ENCODE results near the gene BIRC6.
A peak's percentile ranks its signal among the peaks of the same experiment; 100 is the strongest.
"Not testable (repeated sequence)": the region's sequence is repeated elsewhere in the genome, so short reads cannot be mapped to it uniquely, and the experiment has no call there.

BIRC6 gene

GRCh38 chr2:32356681-32357317 is at the start of gene BIRC6:
BIRC6 (plus strand) TSS chr2:32357023; CDS start chr2:32357162, 139 bp downstream.
- peak; percentile 78 for DNase-seq

GRCh38 chr2:32310577-32310976 is 46.2 kb upstream of the BIRC6 start:
- DNase-seq, result no peak

- no peak for DNase-seq
Measured at GRCh38 chr2:32314886-32315285, 41.9 kb upstream of the BIRC6 start.

GRCh38 chr2:32328679-32329078 is 28.1 kb upstream of the BIRC6 start:
- not testable (repeated sequence) for DNase-seq

- not testable (repeated sequence) for DNase-seq
Measured at GRCh38 chr2:32329180-32329980, 27.4 kb upstream of the BIRC6 start.

- DNase-seq, result no peak
Measured at GRCh38 chr2:32330136-32330535, 26.7 kb upstream of the BIRC6 start.

- no peak for DNase-seq
Measured at GRCh38 chr2:32342801-32343200, 14.0 kb upstream of the BIRC6 start.

- not testable (repeated sequence) for DNase-seq
Measured at GRCh38 chr2:32350797-32351196, 6.0 kb upstream of the BIRC6 start.

- peak; percentile 36 for DNase-seq
Measured at GRCh38 chr2:32355976-32356680, 695 bp upstream of the BIRC6 start.

GRCh38 chr2:32357318-32358110 is 691 bp downstream of the BIRC6 start:
- DNase-seq, result no peak

- DNase-seq, result no peak
Measured at GRCh38 chr2:32358111-32358482, 1.3 kb downstream of the BIRC6 start.

- DNase-seq, result no peak
Measured at GRCh38 chr2:32360416-32360815, 3.6 kb downstream of the BIRC6 start.

GRCh38 chr2:32362997-32363396 is 6.2 kb downstream of the BIRC6 start:
- DNase-seq, result not testable (repeated sequence)

GRCh38 chr2:32363597-32363996 is 6.8 kb downstream of the BIRC6 start:
- DNase-seq, result no peak

- DNase-seq, result not testable (repeated sequence)
Measured at GRCh38 chr2:32364290-32364689, 7.5 kb downstream of the BIRC6 start.

- DNase-seq, result not testable (repeated sequence)
Measured at GRCh38 chr2:32365679-32366078, 8.9 kb downstream of the BIRC6 start.

- no peak for DNase-seq
Measured at GRCh38 chr2:32366595-32366994, 9.8 kb downstream of the BIRC6 start.

- DNase-seq, result no peak
Measured at GRCh38 chr2:32369222-32369621, 12.4 kb downstream of the BIRC6 start.

- DNase-seq, result not testable (repeated sequence)
Measured at GRCh38 chr2:32370942-32371341, 14.1 kb downstream of the BIRC6 start.

GRCh38 chr2:32372519-32373182 is 15.8 kb downstream of the BIRC6 start:
- DNase-seq, result no peak

- DNase-seq, result no peak
Measured at GRCh38 chr2:32375228-32375892, 18.5 kb downstream of the BIRC6 start.

- DNase-seq, result no peak
Measured at GRCh38 chr2:32376756-32377155, 19.9 kb downstream of the BIRC6 start.

Data from NCI-H2029 treated with DMSO at 0.1 percent for 48 hours (cell line).